H1 (cell line): ENCODE data around the gene ERP44.

Experiments
- CBX5 ChIP-seq: fragments of 300-800, 300-1000 bp; sonication (generic); IDR thresholded peaks from 2 replicates; pipeline ENCODE4 v1.7.1; 2016; ENCODE audit warnings: antibody characterized with exemption, low read length, low read depth
- HDAC2 ChIP-seq, 2 experiments: fragments of 300-600 bp in 1 of 2; sonication (generic) in 1 of 2; IDR thresholded peaks; 2 replicates each; pipeline ENCODE4 v1.6.1; 2011 to 2012; ENCODE audit warnings: low read depth in 2 of 2, low read length in 2 of 2, mild to moderate bottlenecking in 2 of 2, moderate library complexity in 2 of 2, borderline replicate concordance in 1 of 2, inconsistent platforms in 1 of 2
- POLR2AphosphoS5 ChIP-seq: IDR thresholded peaks from 2 replicates; pipeline ENCODE4 v1.6.1; 2011; ENCODE audit warnings: low read depth, low read length
- SP1 ChIP-seq: IDR thresholded peaks from 2 replicates; pipeline ENCODE4 v1.6.1; 2011; ENCODE audit warnings: low read depth, low read length
- TAF1 ChIP-seq: IDR thresholded peaks from 2 replicates; pipeline ENCODE4 v1.6.1; 2011; ENCODE audit warnings: mild to moderate bottlenecking, low read depth, low read length
- ZNF274 ChIP-seq: IDR thresholded peaks from 2 replicates; pipeline ENCODE4 v1.7.0; 2012; ENCODE audit warnings: low read length, borderline replicate concordance; ENCODE audit errors: extremely low read depth
- TF ChIP-seq, protein P1 (sequence below), 3 experiments: IDR thresholded peaks; 1 replicate in 2 of 3; 2 replicates in 1 of 3; pipeline versions ENCODE4 v1.5.1 to v1.6.1; 2011; ENCODE audit warnings: low read length in 3 of 3, mild to moderate bottlenecking in 3 of 3, inconsistent platforms in 2 of 3, low read depth in 1 of 3, moderate library complexity in 1 of 3; ENCODE audit not compliant: insufficient read depth in 1 of 3; ENCODE audit errors: control extremely low read depth in 1 of 3
- TF ChIP-seq, protein P2 (sequence below): IDR thresholded peaks from 2 replicates; pipeline ENCODE4 v1.6.1; 2012; ENCODE audit warnings: inconsistent platforms

- TF ChIP-seq, protein P1, sequence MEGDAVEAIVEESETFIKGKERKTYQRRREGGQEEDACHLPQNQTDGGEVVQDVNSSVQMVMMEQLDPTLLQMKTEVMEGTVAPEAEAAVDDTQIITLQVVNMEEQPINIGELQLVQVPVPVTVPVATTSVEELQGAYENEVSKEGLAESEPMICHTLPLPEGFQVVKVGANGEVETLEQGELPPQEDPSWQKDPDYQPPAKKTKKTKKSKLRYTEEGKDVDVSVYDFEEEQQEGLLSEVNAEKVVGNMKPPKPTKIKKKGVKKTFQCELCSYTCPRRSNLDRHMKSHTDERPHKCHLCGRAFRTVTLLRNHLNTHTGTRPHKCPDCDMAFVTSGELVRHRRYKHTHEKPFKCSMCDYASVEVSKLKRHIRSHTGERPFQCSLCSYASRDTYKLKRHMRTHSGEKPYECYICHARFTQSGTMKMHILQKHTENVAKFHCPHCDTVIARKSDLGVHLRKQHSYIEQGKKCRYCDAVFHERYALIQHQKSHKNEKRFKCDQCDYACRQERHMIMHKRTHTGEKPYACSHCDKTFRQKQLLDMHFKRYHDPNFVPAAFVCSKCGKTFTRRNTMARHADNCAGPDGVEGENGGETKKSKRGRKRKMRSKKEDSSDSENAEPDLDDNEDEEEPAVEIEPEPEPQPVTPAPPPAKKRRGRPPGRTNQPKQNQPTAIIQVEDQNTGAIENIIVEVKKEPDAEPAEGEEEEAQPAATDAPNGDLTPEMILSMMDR (IDR thresholded peaks at IDR 0.05; ENCODE audit: control extremely low read depth in 1 of 3, insufficient read depth in 1 of 3, low read depth in 1 of 3, low read length in 3 of 3) = peak; percentile 82 to 97 (median 93)
- TF ChIP-seq TAF1 (no peak), ZNF274 (no peak), CBX5 (no peak), POLR2AphosphoS5 (no peak), SP1 (no peak), HDAC2 (IDR thresholded peaks at IDR 0.05; ENCODE audit: borderline replicate concordance in 1 of 2, low read depth in 2 of 2, low read length in 2 of 2) (no peak)
- TF ChIP-seq, protein P2, sequence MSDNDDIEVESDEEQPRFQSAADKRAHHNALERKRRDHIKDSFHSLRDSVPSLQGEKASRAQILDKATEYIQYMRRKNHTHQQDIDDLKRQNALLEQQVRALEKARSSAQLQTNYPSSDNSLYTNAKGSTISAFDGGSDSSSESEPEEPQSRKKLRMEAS = no peak
Measured at GRCh38 chr9:100028201-100028784, 70.5 kb downstream of the ERP44 start.
